ENCODE data around the gene KLHL35.
"Not testable (repeated sequence)": the region's sequence is repeated elsewhere in the genome, so short reads cannot be mapped to it uniquely, and the experiment has no call there.

Gene KLHL35

DNA sequence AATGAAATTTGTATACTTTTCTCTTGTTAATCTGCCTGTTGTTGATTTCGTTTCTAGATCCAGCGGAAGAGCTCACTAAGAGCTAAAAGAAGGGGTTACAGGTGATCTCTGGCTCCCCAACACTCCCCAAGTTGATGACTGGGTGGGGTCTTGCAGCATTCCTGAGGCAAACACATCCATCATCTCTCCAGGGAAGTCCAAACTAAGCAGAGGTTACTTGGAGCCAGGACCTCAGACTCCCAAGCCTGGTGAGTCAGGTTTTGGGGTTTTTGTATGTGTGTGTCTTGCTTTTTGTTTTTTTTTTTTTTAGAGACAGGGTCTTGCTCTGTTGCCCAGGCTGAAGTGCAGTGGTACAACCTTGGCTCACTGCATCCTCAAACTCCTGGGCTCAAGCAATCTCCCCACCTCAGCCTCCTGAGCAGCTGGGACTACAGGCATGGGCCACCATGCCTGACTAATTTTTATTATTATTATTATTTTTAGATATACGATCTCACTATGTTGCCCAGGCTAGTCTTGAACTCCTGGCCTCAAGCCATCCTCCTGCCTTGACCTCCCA is 45.2 kb downstream of the KLHL35 start:
- DNase-seq = no peak

DNA sequence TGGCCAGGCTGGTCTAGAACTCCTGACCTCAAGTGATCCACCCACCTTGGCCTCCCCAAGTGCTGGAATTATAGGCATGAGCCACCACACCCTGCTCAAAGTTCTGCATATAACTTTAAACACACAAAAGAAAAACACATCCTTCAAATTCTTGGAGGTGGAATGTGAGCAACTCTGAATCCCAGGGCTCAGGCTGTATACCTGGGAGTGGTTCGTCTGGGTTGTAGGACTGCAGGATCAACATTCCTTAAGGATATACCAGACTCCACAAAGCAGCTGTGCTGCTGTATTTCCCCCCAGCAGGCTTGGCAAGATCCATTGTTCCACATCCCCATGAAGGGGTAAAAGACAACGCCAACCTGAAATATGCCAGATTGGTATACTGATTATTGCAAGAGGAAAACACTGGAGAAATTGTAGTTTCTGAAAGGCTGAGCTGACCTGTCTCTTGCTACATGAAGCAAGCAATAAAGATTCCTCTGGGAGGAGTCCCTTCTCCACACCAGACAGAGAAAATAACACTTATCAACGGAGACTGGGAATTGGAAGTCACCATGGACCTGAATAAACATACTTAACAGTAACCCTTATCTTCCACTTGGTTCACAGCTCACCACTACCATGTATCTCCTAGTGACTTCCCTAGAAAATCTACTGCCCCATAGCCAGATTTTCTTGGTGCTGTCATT is 45.9 kb downstream of the KLHL35 start:
- DNase-seq = no peak

DNA sequence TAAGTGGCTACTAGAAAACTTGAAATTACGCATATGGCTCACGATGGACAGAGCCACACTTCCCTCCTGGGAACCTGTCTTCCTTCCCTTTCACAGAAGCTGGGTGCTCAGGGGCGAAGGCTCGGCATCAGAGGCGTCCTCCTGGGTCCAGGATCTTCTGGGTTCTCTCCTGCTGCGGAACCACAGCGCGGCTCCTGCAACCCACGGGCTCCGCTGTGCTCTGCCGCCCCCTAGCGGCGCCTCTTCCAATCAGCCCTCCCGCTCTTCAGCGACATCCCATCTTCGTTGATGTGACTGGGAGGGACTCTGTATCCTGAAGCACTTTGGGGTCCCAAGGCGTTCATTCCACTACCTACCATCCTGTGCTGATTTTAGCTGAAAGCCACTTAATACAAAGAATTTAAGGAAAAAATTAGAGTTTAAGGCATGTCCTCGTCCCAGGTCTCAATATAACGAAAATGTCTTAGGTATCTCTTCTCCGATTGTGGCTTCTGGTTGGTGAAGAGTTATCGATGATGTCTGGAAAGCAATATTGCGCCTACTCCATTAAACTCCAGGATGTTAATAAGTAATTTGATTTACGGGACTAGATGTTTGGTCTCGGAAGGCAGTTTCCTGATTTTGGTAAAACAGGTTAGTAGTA is 48.4 kb downstream of the KLHL35 start:
- peak; percentile 6 for DNase-seq

DNA sequence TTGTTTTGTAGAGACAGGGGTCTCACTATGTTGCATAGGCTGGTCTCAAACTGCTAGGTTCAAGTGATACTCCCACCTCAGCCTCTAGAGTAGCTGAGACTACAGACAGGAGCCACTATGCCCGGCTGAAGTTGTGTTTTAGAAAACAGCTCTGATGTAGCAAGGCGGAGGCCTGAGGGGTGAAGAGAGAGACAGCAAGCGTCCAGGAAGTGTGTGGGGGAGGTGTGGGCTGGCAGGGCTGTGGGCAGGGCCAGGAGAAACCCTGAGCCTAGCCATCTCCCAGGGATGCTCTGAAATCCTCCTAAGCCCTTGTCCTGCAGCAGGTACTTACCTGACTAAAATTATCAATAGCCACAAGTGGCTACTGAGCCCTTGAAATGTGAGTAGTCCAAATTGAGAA is 49.8 kb downstream of the KLHL35 start:
- DNase-seq = no peak

DNA sequence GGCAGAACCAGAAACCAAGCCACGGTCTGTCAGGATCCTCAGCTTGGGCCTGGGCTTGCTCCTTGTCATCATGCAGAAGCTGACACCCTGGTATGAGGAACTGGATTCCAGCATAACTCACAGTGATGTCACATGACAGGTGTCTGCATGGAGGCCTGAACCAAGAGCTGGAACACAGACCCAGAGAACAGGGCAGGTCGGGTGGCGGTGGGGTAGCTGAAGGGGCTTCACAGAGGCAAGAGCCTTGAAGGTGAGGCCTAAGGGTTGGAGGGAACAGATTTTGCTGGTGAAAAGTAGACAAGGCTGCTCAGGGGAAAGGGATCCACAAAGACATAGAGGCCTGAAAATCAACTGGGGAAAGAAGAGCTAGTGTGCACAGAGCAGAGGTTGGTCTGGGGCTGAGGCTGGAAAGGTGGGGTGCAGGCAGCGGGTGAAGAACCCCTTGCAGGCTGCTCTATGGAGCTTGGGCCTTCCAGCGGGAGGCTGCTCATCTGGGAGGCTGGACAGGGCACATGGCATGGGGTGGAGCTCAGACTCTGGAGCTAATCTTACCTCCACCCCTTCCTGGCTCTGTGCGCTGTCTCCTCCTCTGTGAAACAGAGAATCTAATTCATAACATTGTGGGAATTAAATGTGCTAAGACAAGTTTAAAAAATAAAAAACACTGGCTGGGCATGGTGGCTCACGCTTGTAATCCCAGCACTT is 52.1 kb downstream of the KLHL35 start:
- DNase-seq = no peak

DNA sequence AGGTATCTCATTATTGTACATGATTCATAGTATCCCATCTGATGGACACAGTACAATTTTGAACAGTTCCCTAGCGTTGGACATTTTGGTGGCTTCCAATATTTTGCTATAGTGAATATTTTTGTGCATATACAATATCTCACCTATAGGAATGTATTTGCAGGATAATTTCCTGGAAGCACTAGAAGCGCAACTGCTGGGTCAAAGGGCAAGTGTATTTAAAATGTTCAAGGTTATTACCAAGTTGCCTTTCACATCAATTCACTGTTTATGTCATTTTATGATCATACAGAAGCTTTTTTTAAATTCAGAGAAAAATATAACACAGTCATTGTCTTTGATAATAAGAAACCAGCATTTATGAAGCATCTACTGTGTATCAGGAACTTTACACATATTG is 52.8 kb downstream of the KLHL35 start:
- no peak for DNase-seq

DNA sequence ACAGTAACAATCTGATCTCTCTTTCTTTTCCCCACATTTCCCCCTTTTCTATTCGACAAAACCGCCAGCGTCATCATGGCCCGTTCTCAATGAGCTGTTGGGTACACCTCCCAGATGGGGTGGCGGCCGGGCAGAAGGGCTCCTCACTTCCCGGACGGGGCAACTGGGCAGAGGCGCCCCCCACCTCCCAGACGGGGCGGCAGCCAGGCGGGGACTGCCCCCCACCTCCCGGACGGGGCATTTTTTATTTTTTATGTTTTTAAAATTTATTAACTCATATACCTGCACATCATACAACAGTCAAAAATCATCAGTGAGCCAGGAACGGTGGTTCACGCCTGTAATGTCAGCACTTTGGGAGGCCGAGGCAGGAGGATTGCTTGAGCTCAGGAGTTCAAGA is 54.2 kb downstream of the KLHL35 start:
- not testable (repeated sequence) for DNase-seq

DNA sequence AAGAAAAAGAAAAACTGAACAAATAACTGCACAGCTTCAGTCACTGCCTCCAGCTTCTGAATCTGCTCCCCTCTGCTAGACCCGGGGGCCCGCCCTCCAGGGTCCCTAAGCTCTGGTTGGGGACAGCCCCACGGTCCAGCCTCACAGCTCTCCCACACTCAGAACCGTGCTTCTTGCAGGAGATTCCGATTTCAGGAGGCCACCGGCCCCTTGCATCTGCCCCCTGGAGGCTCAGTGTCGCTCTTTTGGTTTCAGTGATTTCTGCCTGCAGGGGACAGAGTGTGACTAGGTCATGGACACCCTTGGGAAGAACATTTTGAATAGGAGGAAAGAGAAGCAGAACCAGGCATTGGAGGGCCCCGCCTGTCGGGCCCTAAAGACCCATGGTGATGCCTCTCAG is 56.8 kb downstream of the KLHL35 start:
- DNase-seq = no peak

DNA sequence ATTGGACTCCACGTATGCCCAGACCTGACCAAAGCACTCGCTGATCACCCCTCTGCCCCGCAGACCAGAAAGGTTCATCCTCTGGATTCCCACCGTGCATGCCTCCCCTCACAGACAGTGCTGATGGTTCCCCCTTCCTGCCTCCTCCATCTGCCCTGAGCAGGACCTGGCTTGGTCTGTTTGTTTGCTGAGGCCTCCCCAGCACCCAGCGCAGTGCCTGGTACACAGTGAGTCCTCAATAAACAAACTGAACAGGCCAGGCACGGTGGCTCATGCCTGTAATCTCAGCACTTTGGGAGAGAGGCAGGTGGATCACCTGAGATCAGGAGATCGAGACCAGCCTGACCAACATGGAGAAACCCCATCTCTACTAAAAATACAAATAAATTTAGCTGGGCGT is 57.4 kb downstream of the KLHL35 start:
- DNase-seq = no peak

DNA sequence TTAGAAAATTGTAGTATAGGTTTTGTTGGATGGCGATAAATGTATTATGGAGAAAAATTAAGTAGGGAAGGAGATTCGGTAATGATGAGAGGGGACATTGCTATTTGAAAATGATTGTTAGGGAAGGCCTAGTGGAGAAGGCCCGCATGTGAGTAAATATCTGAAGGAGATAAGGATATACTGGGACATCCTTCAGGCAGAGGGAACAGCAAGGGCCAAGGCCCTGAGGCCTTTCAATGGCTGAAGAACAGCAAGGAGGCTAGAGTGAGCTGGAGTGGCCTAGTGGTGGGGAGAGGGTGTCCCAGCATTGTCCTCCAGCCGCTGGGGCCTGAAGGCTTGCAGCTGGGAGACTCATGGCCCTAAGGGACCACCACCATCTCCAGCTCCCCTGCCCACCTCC is 58.4 kb downstream of the KLHL35 start:
- no peak for DNase-seq

DNA sequence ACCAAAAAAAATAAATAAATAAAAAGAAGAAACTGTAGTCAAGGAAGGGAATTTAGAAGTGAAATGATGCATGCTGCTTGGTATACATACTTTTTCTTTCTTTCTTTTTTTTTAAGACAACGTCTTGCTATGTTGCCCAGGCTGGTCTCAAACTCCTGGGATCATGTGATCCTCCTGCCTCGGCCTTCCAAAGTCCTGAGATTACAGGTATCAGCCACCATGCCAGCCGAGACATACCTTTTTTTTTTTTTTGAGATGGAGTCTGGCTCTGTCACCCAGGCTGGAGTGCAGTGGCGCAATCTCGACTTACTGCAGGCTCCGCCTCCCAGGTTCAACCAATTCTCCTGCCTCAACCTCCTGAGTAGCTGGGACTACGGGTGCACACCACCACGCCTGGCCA is 59.8 kb downstream of the KLHL35 start:
- no peak for DNase-seq
